ENCODE data around the gene UBAC1. TPM values are rescaled to one million over a fixed set of nuclear protein-coding genes. Genes with fewer than 3 reads are reported as not detected.
A peak's percentile ranks its signal among the peaks of the same experiment; 100 is the strongest.

The UBAC1 gene
- total and polyA plus RNA-seq, 12 donors = 73.8 to 172 (median 85.5) TPM

DNA sequence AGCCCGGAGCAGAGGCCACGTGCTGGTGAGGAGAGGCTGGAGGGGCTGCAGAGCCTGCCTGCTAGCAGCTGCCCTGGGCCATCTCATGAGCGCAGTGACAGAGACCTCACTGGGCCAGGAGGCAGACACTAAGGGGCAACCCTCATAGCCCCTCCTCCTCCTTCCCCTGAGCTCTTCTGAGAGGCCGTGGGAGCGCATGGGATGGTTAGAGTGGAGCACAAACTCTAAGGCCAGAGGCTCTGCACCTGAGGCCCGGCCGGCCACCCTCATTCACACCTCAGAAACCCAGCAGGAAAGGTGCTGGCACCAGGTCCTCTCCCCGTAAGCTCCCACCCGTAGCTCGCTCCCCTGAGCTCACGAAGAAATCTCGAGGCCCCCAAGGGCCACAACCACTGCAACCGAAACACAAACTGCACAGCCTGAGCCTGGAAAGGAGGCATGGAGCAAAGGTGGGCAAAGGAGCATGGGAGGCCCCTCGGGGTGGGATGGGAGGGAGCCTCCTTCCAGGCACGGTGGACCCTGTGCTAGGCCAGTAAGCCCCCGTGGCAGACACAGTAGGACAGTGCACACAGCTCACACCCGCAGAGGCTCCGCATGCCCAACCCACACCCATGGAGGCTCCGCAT lies 71.5 kb downstream of the UBAC1 start:
- peak in 1 of 8 donors; percentile 16 for ATAC-seq

GRCh38 chr9:135888766-135889394 lies 72.3 kb downstream of the UBAC1 start:
- no peak overlapping the region for H3K4me3 ChIP-seq
- no peaks in the 10 kb centered on the region for H3K9me3 ChIP-seq
- 95 to 97% methylated on average over 13 of the region's 13 CpGs for WGBS, 2 donors
- peaks cover 34 to 98% (median 69%) of the 10 kb centered on the region in 9 donors for H3K4me1 ChIP-seq
- intact Hi-C loops (cut with DNase I) = no loop called here
- no peaks in the 10 kb centered on the region for H3K27me3 ChIP-seq
- DNase-seq (no peak), ATAC-seq (no peak)
- H3K36me3 ChIP-seq = no peaks in the 10 kb centered on the region
- H3K27ac ChIP-seq = no peak overlapping the region
- TF ChIP-seq, protein P1, sequence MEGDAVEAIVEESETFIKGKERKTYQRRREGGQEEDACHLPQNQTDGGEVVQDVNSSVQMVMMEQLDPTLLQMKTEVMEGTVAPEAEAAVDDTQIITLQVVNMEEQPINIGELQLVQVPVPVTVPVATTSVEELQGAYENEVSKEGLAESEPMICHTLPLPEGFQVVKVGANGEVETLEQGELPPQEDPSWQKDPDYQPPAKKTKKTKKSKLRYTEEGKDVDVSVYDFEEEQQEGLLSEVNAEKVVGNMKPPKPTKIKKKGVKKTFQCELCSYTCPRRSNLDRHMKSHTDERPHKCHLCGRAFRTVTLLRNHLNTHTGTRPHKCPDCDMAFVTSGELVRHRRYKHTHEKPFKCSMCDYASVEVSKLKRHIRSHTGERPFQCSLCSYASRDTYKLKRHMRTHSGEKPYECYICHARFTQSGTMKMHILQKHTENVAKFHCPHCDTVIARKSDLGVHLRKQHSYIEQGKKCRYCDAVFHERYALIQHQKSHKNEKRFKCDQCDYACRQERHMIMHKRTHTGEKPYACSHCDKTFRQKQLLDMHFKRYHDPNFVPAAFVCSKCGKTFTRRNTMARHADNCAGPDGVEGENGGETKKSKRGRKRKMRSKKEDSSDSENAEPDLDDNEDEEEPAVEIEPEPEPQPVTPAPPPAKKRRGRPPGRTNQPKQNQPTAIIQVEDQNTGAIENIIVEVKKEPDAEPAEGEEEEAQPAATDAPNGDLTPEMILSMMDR (IDR thresholded peaks at IDR 0.05) = no peak

More for the DNA sequence above, 71.5 kb downstream of the UBAC1 start:
- Histone ChIP-seq H3K4me3 (no peak overlapping the region), H3K27me3 (no peaks in the 10 kb centered on the region), H3K27ac (no peak overlapping the region), H3K9me3 (no peaks in the 10 kb centered on the region), H3K36me3 (no peaks in the 10 kb centered on the region), H3K4me1 (peaks cover 34 to 92% (median 66%) of the 10 kb centered on the region in 9 donors)
- WGBS, 2 donors = 91 to 95% methylated on average over 19 of the region's 19 CpGs
- DNase-seq = no peak
- TF ChIP-seq, protein P1 (IDR thresholded peaks at IDR 0.05) = no peak
- intact Hi-C loops (cut with DNase I) = no loop called here

DNA sequence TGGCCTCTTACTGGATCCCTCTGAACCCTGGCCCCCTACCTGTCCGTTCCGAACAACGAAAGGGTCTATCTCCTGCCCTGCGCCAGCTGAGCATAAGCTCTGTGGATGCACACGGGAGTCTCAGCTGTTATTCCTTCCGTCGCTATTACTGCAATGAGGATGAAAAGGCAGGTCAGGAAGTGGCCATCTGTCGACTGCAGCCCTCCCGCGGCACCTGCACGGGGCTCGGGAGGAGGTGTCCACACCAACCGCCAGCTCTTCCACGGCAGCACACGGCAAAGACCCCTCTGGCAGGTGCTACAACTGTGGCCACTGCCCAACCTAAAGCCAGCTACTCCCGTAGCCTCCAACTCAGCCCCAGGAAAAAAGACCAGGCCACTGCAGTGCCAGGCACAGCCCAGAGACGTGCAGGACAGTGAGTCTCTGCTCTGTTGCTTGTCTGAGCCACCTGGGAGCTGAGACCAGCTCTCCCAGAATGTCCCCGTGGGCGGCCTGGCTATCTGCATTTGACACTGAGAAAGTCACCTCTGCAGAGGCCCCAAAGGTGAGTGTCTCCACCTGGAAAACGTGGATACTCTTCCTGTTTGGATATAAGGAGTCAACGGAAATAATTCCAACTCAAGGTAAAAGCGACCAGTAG lies 72.9 kb downstream of the UBAC1 start:
- Histone ChIP-seq H3K36me3 (no peaks in the 10 kb centered on the region), H3K27ac (peak overlapping the region in 6 of 10 donors; percentile 19 to 75 (median 42)), H3K4me1 (peaks cover 34 to 98% (median 67%) of the 10 kb centered on the region in 9 donors), H3K9me3 (no peaks in the 10 kb centered on the region), H3K27me3 (no peaks in the 10 kb centered on the region), H3K4me3 (peak overlapping the region in 1 of 10 donors; percentile 13)
- 85 to 87% methylated on average over 22 of the region's 22 CpGs for WGBS, 2 donors
- intact Hi-C loops (cut with DNase I) = no loop called here
- DNase-seq (no peak), ATAC-seq (peak in 1 of 8 donors; percentile 2)
- TF ChIP-seq, protein P1 (IDR thresholded peaks at IDR 0.05) = no peak

DNA sequence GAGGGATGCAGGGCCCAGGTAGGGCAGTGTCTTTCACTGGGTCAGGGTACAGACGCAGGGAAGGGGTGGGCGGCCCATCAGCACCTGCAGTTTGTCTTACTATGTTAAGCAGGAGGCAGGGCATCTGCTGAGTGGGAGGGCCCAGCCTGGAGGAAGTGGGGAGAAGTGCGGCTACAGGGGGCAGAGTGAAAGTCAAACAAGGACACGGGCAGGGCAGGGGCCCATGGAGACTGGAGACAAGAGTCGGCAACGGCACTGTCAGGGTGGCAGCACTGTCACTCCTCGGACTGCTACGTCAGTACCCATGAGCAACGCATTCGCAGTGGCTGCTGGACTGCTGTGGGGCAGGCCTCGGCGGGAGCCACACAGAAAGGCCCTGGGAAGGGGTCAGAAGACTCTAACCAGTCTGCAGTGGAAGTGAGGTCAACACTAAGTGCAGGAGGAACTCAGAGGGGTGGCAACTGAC lies 73.6 kb downstream of the UBAC1 start:
- peaks cover 0 to 2% (median 0%) of the 10 kb centered on the region in 9 donors for H3K36me3 ChIP-seq
- H3K27ac ChIP-seq = peak overlapping the region in 8 of 10 donors; percentile 19 to 75 (median 30)
- H3K27me3 ChIP-seq = no peaks in the 10 kb centered on the region
- TF ChIP-seq, protein P1 (IDR thresholded peaks at IDR 0.05) = no peak
- peaks cover 34 to 93% (median 65%) of the 10 kb centered on the region in 9 donors for H3K4me1 ChIP-seq
- intact Hi-C loops (cut with DNase I) = no loop called here
- H3K9me3 ChIP-seq = no peaks in the 10 kb centered on the region
- DNase-seq (peak in 1 of 2 donors; percentile 31), ATAC-seq (peak; percentile 31 to 54 (median 47))
- H3K4me3 ChIP-seq = peak overlapping the region in 4 of 10 donors; percentile 5 to 31 (median 14)
- WGBS, 2 donors = 41% methylated on average over 12 of the region's 12 CpGs

All from heart right ventricle (tissue), 16 donors.